Measurements from ENCODE around the gene DPEP2.
"Not testable (repeated sequence)": the region's sequence is repeated elsewhere in the genome, so short reads cannot be mapped to it uniquely, and the experiment has no call there.

The DPEP2 gene

GRCh38 chr16:67950335-67950843, 48.9 kb downstream of the DPEP2 start:
- no peak for DNase-seq

- DNase-seq: no peak
Observed at GRCh38 chr16:67949645-67950044, 49.6 kb downstream of the DPEP2 start.

GRCh38 chr16:67948015-67948414, 51.3 kb downstream of the DPEP2 start:
- no peak for DNase-seq

- DNase-seq: no peak
Observed at GRCh38 chr16:67946966-67947558, 52.2 kb downstream of the DPEP2 start.

GRCh38 chr16:67946128-67946569, 53.1 kb downstream of the DPEP2 start:
- DNase-seq: no peak

GRCh38 chr16:67945392-67945933, 53.8 kb downstream of the DPEP2 start:
- DNase-seq: no peak

- DNase-seq: no peak
Observed at GRCh38 chr16:67944690-67945391, 54.4 kb downstream of the DPEP2 start.

GRCh38 chr16:67943619-67944504, 55.4 kb downstream of the DPEP2 start, which contains the start of gene LCAT:
Gene LCAT, minus strand, starts transcription at chr16:67944120. Its CDS starts 19 bp downstream, at chr16:67944101.
- no peak for DNase-seq

GRCh38 chr16:67943256-67943618, 56.0 kb downstream of the DPEP2 start:
- no peak for DNase-seq

GRCh38 chr16:67942510-67943255, 56.6 kb downstream of the DPEP2 start:
- DNase-seq: no peak

- DNase-seq: peak; percentile 42
Observed at GRCh38 chr16:67942200-67942509, 57.1 kb downstream of the DPEP2 start.

- no peak for DNase-seq
Observed at GRCh38 chr16:67941469-67942199, 57.6 kb downstream of the DPEP2 start.

- no peak for DNase-seq
Observed at GRCh38 chr16:67940446-67941089, 58.7 kb downstream of the DPEP2 start.

GRCh38 chr16:67939507-67940445, 59.5 kb downstream of the DPEP2 start:
- DNase-seq: peak; percentile 44

GRCh38 chr16:67937713-67938112, 61.6 kb downstream of the DPEP2 start:
- DNase-seq: not testable (repeated sequence)

Measured in CD4-positive, alpha-beta T cell treated with Interleukin-21 for 1 hour (primary cell).